Measurements from ENCODE around the gene CNN1. TPM values are rescaled to one million over a fixed set of nuclear protein-coding genes. Genes with fewer than 3 reads are reported as not detected.
"Not testable (repeated sequence)": the region's sequence is repeated elsewhere in the genome, so short reads cannot be mapped to it uniquely, and the experiment has no call there.

Gene CNN1
- total RNA-seq, 1 donor from 2014 or later = not detected

- H3K27me3 Mint-ChIP-seq = no peaks in the 10 kb centered on the region
- H3K27ac Mint-ChIP-seq = peak overlapping the region; percentile 26
- peaks cover 3% of the 10 kb centered on the region for H3K4me1 Mint-ChIP-seq
- no peak overlapping the region for H3K4me3 Mint-ChIP-seq
- intact Hi-C loops (cut with micrococcal nuclease) = loop anchor here (1.0 to 10.0 kb wide), 4 partner anchors 27 to 293 kb away; partner anchors contain the start of genes TSPAN16 and ZNF653
- DNase-seq = peak; percentile 95
- H3K36me3 Mint-ChIP-seq (ENCODE audit: low read depth) = no peaks in the 10 kb centered on the region
- H3K9me3 Mint-ChIP-seq = no peaks in the 10 kb centered on the region
Observed at GRCh38 chr19:11587302-11587974, 48.8 kb downstream of the CNN1 start.

GRCh38 chr19:11587975-11588631 is 49.5 kb downstream of the CNN1 start:
- Mint-ChIP-seq H3K27ac (no peak overlapping the region), H3K4me1 (peaks cover 3% of the 10 kb centered on the region), H3K36me3 (ENCODE audit: low read depth) (no peaks in the 10 kb centered on the region), H3K9me3 (no peaks in the 10 kb centered on the region), H3K27me3 (no peaks in the 10 kb centered on the region), H3K4me3 (no peak overlapping the region)
- intact Hi-C loops (cut with micrococcal nuclease) = loop anchor here (1.0 to 10.0 kb wide), 4 partner anchors 28 to 293 kb away; partner anchors contain the start of genes TSPAN16 and ZNF653
- DNase-seq = no peak

GRCh38 chr19:11594084-11594483 is 55.4 kb downstream of the CNN1 start:
- no peak overlapping the region for H3K27ac Mint-ChIP-seq
- intact Hi-C loops (cut with micrococcal nuclease) = no loop called here
- DNase-seq = no peak
- H3K4me3 Mint-ChIP-seq = no peak overlapping the region
- peaks cover 6% of the 10 kb centered on the region for H3K4me1 Mint-ChIP-seq
- H3K9me3 Mint-ChIP-seq = no peaks in the 10 kb centered on the region
- H3K36me3 Mint-ChIP-seq (ENCODE audit: low read depth) = peaks cover 3% of the 10 kb centered on the region
- no peaks in the 10 kb centered on the region for H3K27me3 Mint-ChIP-seq

- Mint-ChIP-seq H3K36me3 (ENCODE audit: low read depth) (peaks cover 12% of the 10 kb centered on the region), H3K9me3 (no peaks in the 10 kb centered on the region), H3K4me3 (no peak overlapping the region), H3K27me3 (no peaks in the 10 kb centered on the region), H3K4me1 (peaks cover 6% of the 10 kb centered on the region), H3K27ac (peak overlapping the region; percentile 53)
- peak; percentile 53 for DNase-seq
- intact Hi-C loops (cut with micrococcal nuclease) = no loop called here
Observed at GRCh38 chr19:11596156-11596555, 57.5 kb downstream of the CNN1 start.

- intact Hi-C loops (cut with micrococcal nuclease) = no loop called here
Observed at GRCh38 chr19:11597202-11598102, 58.8 kb downstream of the CNN1 start, which contains the start of gene ZNF627. Gene ZNF627 (plus strand): TSS chr19:11597483. CDS start chr19:11597628, 145 bp downstream.

GRCh38 chr19:11598103-11598483 is 59.4 kb downstream of the CNN1 start:
- intact Hi-C loops (cut with micrococcal nuclease) = no loop called here
- H3K4me1 Mint-ChIP-seq = peaks cover 8% of the 10 kb centered on the region
- H3K4me3 Mint-ChIP-seq = peak overlapping the region; percentile 91
- peak overlapping the region; percentile 71 for H3K27ac Mint-ChIP-seq
- no peak for DNase-seq
- H3K36me3 Mint-ChIP-seq (ENCODE audit: low read depth) = peaks cover 26% of the 10 kb centered on the region
- H3K27me3 Mint-ChIP-seq = no peaks in the 10 kb centered on the region
- peaks cover 10% of the 10 kb centered on the region for H3K9me3 Mint-ChIP-seq

More at GRCh38 chr19:11597202-11598102, 58.8 kb downstream of the CNN1 start, which contains the start of gene ZNF627:
- Mint-ChIP-seq H3K9me3 (peaks cover 6% of the 10 kb centered on the region), H3K36me3 (ENCODE audit: low read depth) (peaks cover 19% of the 10 kb centered on the region), H3K27ac (peak within 1 kb of the TSS; percentile 80), H3K4me1 (peaks cover 8% of the 10 kb centered on the region), H3K4me3 (peak within 1 kb of the TSS; percentile 91), H3K27me3 (no peaks in the 10 kb centered on the region)
- DNase-seq = peak; percentile 99

- intact Hi-C loops (cut with micrococcal nuclease) = no loop called here
Observed at GRCh38 chr19:11598746-11599145, 60.1 kb downstream of the CNN1 start.

GRCh38 chr19:11599704-11600103 is 61.1 kb downstream of the CNN1 start:
- H3K4me1 Mint-ChIP-seq; H3K27me3 Mint-ChIP-seq; DNase-seq; H3K4me3 Mint-ChIP-seq; H3K27ac Mint-ChIP-seq; intact Hi-C loops (cut with micrococcal nuclease): not testable (repeated sequence)
- Mint-ChIP-seq H3K9me3 (peaks cover 15% of the 10 kb centered on the region), H3K36me3 (ENCODE audit: low read depth) (peaks cover 36% of the 10 kb centered on the region)

More at GRCh38 chr19:11598746-11599145, 60.1 kb downstream of the CNN1 start:
- Mint-ChIP-seq H3K27ac (no peak overlapping the region), H3K4me3 (peak overlapping the region; percentile 63), H3K9me3 (peaks cover 11% of the 10 kb centered on the region), H3K36me3 (ENCODE audit: low read depth) (peaks cover 27% of the 10 kb centered on the region), H3K27me3 (no peaks in the 10 kb centered on the region), H3K4me1 (peaks cover 8% of the 10 kb centered on the region)
- DNase-seq = no peak

Other genes with a start within 250 kb of the CNN1 start
- not detected in 2 replicates for gene TSPAN16, start 242.7 kb upstream of the CNN1 start, total RNA-seq
- 5.7 and 6.8 TPM in 2 replicates for gene RAB3D, start 199.2 kb upstream of the CNN1 start, total RNA-seq
- 29.9 and 34.2 TPM in 2 replicates for gene TMEM205, start 192.6 kb upstream of the CNN1 start, total RNA-seq
- gene CCDC159, start 192.3 kb upstream of the CNN1 start, total RNA-seq = 11.7 and 14.8 TPM in 2 replicates
- 2.3 TPM in 2 replicates for gene PLPPR2, start 183.4 kb upstream of the CNN1 start, total RNA-seq
- gene SWSAP1, start 164.2 kb upstream of the CNN1 start, total RNA-seq = 2.3 and 2.6 TPM in 2 replicates
- 7.2 and 7.7 TPM in 2 replicates for gene EPOR, start 154.5 kb upstream of the CNN1 start, total RNA-seq
- not detected in 2 replicates for gene RGL3, start 119.5 kb upstream of the CNN1 start, total RNA-seq
- gene ODAD3, start 103.7 kb upstream of the CNN1 start, total RNA-seq = 0.12 and 0.24 TPM in 2 replicates
- 288 TPM in 2 replicates for gene PRKCSH, start 103.2 kb upstream of the CNN1 start, total RNA-seq
- gene ELAVL3, start 57.8 kb upstream of the CNN1 start, total RNA-seq = 0.71 TPM in 1 of 2 replicates, not detected in the other
- gene ZNF653, start 33.0 kb upstream of the CNN1 start, total RNA-seq = 20.6 and 21.6 TPM in 2 replicates
- gene ECSIT, start 9.7 kb upstream of the CNN1 start, total RNA-seq = 39.7 and 41.6 TPM in 2 replicates
- 71.9 and 74.2 TPM in 2 replicates for gene ELOF1, start 20.4 kb downstream of the CNN1 start, total RNA-seq
- 8.2 and 9.5 TPM in 2 replicates for gene ACP5, start 38.8 kb downstream of the CNN1 start, total RNA-seq
- gene ZNF627, start 58.6 kb downstream of the CNN1 start, total RNA-seq = 5.2 and 7.1 TPM in 2 replicates
- 2.4 and 3.0 TPM in 2 replicates for gene ZNF823, start 200.1 kb downstream of the CNN1 start, total RNA-seq
- 3.1 and 4.0 TPM in 2 replicates for gene ZNF441, start 228.1 kb downstream of the CNN1 start, total RNA-seq